Upper lobe of left lung (tissue), 4 donors: Measurements from ENCODE around the gene HACD3.

Experiments used
- CTCF ChIP-seq, 6 experiments: fragments of 450-650 bp in 4 of 6; fragments of 200-600 bp in 2 of 6; sonication (generic) in 2 of 6; IDR thresholded peaks; one replicate each; pipeline ENCODE4 v1.5.1; 2016 to 2019; ENCODE audit warnings: antibody characterized with exemption in 6 of 6
- EP300 ChIP-seq, 4 donors: sonication (generic); formaldehyde crosslinking; IDR thresholded peaks; one replicate each; pipeline ENCODE4 v1.5.1; 2017; ENCODE audit warnings: antibody characterized with exemption in 4 of 4, control low read depth in 2 of 4
- POLR2A ChIP-seq, 4 donors: fragments of 450-650 bp; IDR thresholded peaks; one replicate each; pipeline ENCODE4 v1.5.1; 2016 to 2017; ENCODE audit warnings: antibody characterized with exemption in 4 of 4, mild to moderate bottlenecking in 2 of 4
- POLR2AphosphoS5 ChIP-seq, 2 donors: sonication (generic); formaldehyde crosslinking; IDR thresholded peaks; one replicate each; pipeline ENCODE4 v1.5.1; 2017; ENCODE audit warnings: antibody characterized with exemption in 2 of 2

DNA sequence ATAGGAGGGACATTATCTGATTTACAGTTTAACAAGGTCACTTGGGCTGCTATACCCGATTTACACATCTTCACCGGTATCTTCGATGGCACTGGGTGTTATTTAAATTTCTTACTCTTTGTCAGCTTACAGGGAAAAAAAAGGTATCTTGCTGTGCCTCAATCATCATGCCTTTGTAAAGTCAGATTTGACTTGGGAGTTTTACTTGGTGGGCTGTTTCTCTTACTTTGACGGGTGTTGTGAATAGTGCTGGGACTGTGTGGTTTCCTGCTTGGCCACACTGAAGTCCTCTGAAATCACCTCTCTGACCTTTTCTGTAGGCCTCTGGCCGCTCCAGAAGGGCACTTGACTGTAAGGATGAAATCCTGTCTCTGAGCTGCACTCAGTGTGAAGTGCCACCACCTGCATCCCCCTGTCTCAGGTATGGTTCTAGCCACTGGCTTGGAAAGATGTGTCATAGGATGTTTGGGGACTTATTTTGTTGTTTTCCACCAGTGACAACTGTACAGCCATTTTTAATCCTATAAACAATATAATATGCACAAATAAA, 88.4 kb downstream of the HACD3 start:
- no peak for TF ChIP-seq CTCF (IDR thresholded peaks at IDR 0.05)
- TF ChIP-seq POLR2AphosphoS5 (IDR thresholded peaks at IDR 0.05) = no peak
- no peak for TF ChIP-seq POLR2A (IDR thresholded peaks at IDR 0.05)
- TF ChIP-seq EP300 (IDR thresholded peaks at IDR 0.05) = no peak
